Measurements from ENCODE around the gene CEP290.

Gene CEP290

DNA sequence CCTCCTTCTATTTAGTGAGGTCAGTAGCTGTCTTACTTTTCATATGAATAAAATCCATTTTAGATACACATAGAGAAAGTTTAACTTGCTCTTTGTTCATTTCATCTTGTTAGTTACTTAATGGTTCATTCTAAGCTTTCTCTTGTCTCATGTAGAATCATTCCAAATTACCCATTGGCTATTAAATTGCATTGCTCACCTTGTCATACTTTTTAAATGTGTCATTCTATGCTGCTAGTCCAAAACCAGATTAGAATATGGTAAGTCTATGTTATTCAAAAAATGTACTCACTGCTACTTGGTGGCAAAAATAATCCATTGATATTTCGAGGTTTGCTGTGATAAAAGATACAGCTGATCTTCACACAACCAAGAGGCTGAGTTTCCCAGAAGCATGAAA, 115.7 kb downstream of the CEP290 start:
- no peaks in the 10 kb centered on the region for H3K79me1 ChIP-seq (ENCODE audit: low read length)
- H2BK120ac ChIP-seq (ENCODE audit: low read depth, low read length): no peak overlapping the region
- H3K56ac ChIP-seq (ENCODE audit: low read length): no peak overlapping the region
- no peaks in the 10 kb centered on the region for H3K4me1 ChIP-seq (ENCODE audit: control insufficient read depth, low read depth, low read length)
- no peak overlapping the region for H3K23ac ChIP-seq (ENCODE audit: low read length)
- no peaks in the 10 kb centered on the region for H3K27me3 ChIP-seq (ENCODE audit: insufficient read depth, low read length, poor library complexity)
- H3K9ac ChIP-seq (ENCODE audit: low read length): no peak overlapping the region
- H3K79me2 ChIP-seq (ENCODE audit: control insufficient read depth, insufficient read depth, low read length): no peaks in the 10 kb centered on the region
- H3K36me3 ChIP-seq (ENCODE audit: control insufficient read depth, insufficient read depth, low read length): no peaks in the 10 kb centered on the region
- H2BK5ac ChIP-seq (ENCODE audit: low read length): no peak overlapping the region
- no peak overlapping the region for H3K27ac ChIP-seq (ENCODE audit: low read depth, low read length)
- DNase-seq: no peak
- no peak overlapping the region for H3K4me3 ChIP-seq (ENCODE audit: low read length)
- H3K4ac ChIP-seq (ENCODE audit: low read depth, low read length): no peak overlapping the region
- no peak overlapping the region for H2AK5ac ChIP-seq (ENCODE audit: low read length)
- no CpG with 5 or more reads among the region's 1 CpG for WGBS (ENCODE audit: extremely low coverage, insufficient coverage, low lambda C conversion rate)
- no peak overlapping the region for H2BK15ac ChIP-seq (replicated peaks; ENCODE audit: low read depth)
- no peak overlapping the region for H3K18ac ChIP-seq (ENCODE audit: low read length)
- H3K4me2 ChIP-seq (ENCODE audit: low read length): no peak overlapping the region
- no peak overlapping the region for H4K8ac ChIP-seq (ENCODE audit: low read depth, low read length)
- no peak overlapping the region for H4K5ac ChIP-seq (ENCODE audit: low read length)

GRCh38 chr12:88017964-88018363, 123.9 kb downstream of the CEP290 start:
- Histone ChIP-seq H4K5ac (ENCODE audit: low read length) (no peak overlapping the region), H2AK5ac (ENCODE audit: low read length) (no peak overlapping the region), H3K4me3 (ENCODE audit: low read length) (no peak overlapping the region), H3K18ac (ENCODE audit: low read length) (no peak overlapping the region), H3K79me2 (ENCODE audit: control insufficient read depth, insufficient read depth, low read length) (no peaks in the 10 kb centered on the region), H2BK120ac (ENCODE audit: low read depth, low read length) (no peak overlapping the region), H3K4me1 (ENCODE audit: control insufficient read depth, low read depth, low read length) (no peaks in the 10 kb centered on the region), H3K79me1 (ENCODE audit: low read length) (no peaks in the 10 kb centered on the region), H3K27me3 (ENCODE audit: insufficient read depth, low read length, poor library complexity) (no peaks in the 10 kb centered on the region), H3K27ac (ENCODE audit: low read depth, low read length) (no peak overlapping the region), H4K8ac (ENCODE audit: low read depth, low read length) (no peak overlapping the region), H3K4me2 (ENCODE audit: low read length) (no peak overlapping the region), H3K56ac (ENCODE audit: low read length) (no peak overlapping the region), H3K4ac (ENCODE audit: low read depth, low read length) (no peak overlapping the region), H3K9ac (ENCODE audit: low read length) (no peak overlapping the region), H3K23ac (ENCODE audit: low read length) (no peak overlapping the region), H2BK15ac (replicated peaks; ENCODE audit: low read depth) (no peak overlapping the region), H3K36me3 (ENCODE audit: control insufficient read depth, insufficient read depth, low read length) (no peaks in the 10 kb centered on the region), H2BK5ac (ENCODE audit: low read length) (no peak overlapping the region)
- DNase-seq: no peak
- WGBS (ENCODE audit: extremely low coverage, insufficient coverage, low lambda C conversion rate): no CpG with 5 or more reads among the region's 3 CpGs

GRCh38 chr12:88015825-88016224, 126.1 kb downstream of the CEP290 start:
- no peak overlapping the region for H2BK120ac ChIP-seq (ENCODE audit: low read depth, low read length)
- H3K18ac ChIP-seq (ENCODE audit: low read length): no peak overlapping the region
- H4K8ac ChIP-seq (ENCODE audit: low read depth, low read length): no peak overlapping the region
- no peak overlapping the region for H3K9ac ChIP-seq (ENCODE audit: low read length)
- no peak overlapping the region for H3K23ac ChIP-seq (ENCODE audit: low read length)
- H3K27ac ChIP-seq (ENCODE audit: low read depth, low read length): no peak overlapping the region
- H2BK15ac ChIP-seq (replicated peaks; ENCODE audit: low read depth): no peak overlapping the region
- H3K36me3 ChIP-seq (ENCODE audit: control insufficient read depth, insufficient read depth, low read length): no peaks in the 10 kb centered on the region
- H3K4me1 ChIP-seq (ENCODE audit: control insufficient read depth, low read depth, low read length): no peaks in the 10 kb centered on the region
- H2AK5ac ChIP-seq (ENCODE audit: low read length): no peak overlapping the region
- no peak overlapping the region for H3K4ac ChIP-seq (ENCODE audit: low read depth, low read length)
- H3K4me3 ChIP-seq (ENCODE audit: low read length): no peak overlapping the region
- WGBS (ENCODE audit: extremely low coverage, insufficient coverage, low lambda C conversion rate): no CpG with 5 or more reads among the region's 1 CpG
- H2BK5ac ChIP-seq (ENCODE audit: low read length): no peak overlapping the region
- no peaks in the 10 kb centered on the region for H3K79me1 ChIP-seq (ENCODE audit: low read length)
- no peaks in the 10 kb centered on the region for H3K27me3 ChIP-seq (ENCODE audit: insufficient read depth, low read length, poor library complexity)
- H3K79me2 ChIP-seq (ENCODE audit: control insufficient read depth, insufficient read depth, low read length): no peaks in the 10 kb centered on the region
- H4K5ac ChIP-seq (ENCODE audit: low read length): no peak overlapping the region
- DNase-seq: no peak
- no peak overlapping the region for H3K4me2 ChIP-seq (ENCODE audit: low read length)
- H3K56ac ChIP-seq (ENCODE audit: low read length): no peak overlapping the region

DNA sequence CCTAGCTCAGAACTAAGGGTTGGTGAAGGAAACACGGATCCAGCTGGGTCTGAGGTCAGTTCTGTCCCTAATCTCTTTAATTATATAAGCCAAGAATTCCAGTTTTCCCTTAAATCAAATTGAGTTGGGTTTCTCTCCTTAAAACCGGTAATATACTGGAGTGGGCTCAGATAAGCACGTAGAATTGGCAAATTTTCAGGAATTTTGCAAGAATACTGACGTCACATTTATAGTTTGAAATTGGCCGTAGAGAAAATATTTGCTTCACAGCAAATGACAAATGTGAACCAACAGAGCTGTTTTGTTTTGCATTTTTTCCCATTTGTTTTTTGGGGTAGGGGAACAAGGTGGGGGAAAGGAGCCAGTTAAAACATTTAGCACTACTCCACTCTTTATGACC, 130.1 kb downstream of the CEP290 start:
- H2AK5ac ChIP-seq (ENCODE audit: low read length): no peak overlapping the region
- no peak overlapping the region for H3K9ac ChIP-seq (ENCODE audit: low read length)
- H3K36me3 ChIP-seq (ENCODE audit: control insufficient read depth, insufficient read depth, low read length): no peaks in the 10 kb centered on the region
- no peak overlapping the region for H3K18ac ChIP-seq (ENCODE audit: low read length)
- no CpG with 5 or more reads among the region's 5 CpGs for WGBS (ENCODE audit: extremely low coverage, insufficient coverage, low lambda C conversion rate)
- no peak overlapping the region for H2BK120ac ChIP-seq (ENCODE audit: low read depth, low read length)
- no peak overlapping the region for H4K5ac ChIP-seq (ENCODE audit: low read length)
- no peak overlapping the region for H3K56ac ChIP-seq (ENCODE audit: low read length)
- H3K4me2 ChIP-seq (ENCODE audit: low read length): no peak overlapping the region
- H3K27me3 ChIP-seq (ENCODE audit: insufficient read depth, low read length, poor library complexity): no peaks in the 10 kb centered on the region
- H3K4ac ChIP-seq (ENCODE audit: low read depth, low read length): no peak overlapping the region
- H2BK5ac ChIP-seq (ENCODE audit: low read length): no peak overlapping the region
- H3K4me3 ChIP-seq (ENCODE audit: low read length): no peak overlapping the region
- DNase-seq: no peak
- H3K4me1 ChIP-seq (ENCODE audit: control insufficient read depth, low read depth, low read length): no peaks in the 10 kb centered on the region
- no peak overlapping the region for H3K27ac ChIP-seq (ENCODE audit: low read depth, low read length)
- no peaks in the 10 kb centered on the region for H3K79me1 ChIP-seq (ENCODE audit: low read length)
- no peak overlapping the region for H2BK15ac ChIP-seq (replicated peaks; ENCODE audit: low read depth)
- H4K8ac ChIP-seq (ENCODE audit: low read depth, low read length): no peak overlapping the region
- no peak overlapping the region for H3K23ac ChIP-seq (ENCODE audit: low read length)
- no peaks in the 10 kb centered on the region for H3K79me2 ChIP-seq (ENCODE audit: control insufficient read depth, insufficient read depth, low read length)

DNA sequence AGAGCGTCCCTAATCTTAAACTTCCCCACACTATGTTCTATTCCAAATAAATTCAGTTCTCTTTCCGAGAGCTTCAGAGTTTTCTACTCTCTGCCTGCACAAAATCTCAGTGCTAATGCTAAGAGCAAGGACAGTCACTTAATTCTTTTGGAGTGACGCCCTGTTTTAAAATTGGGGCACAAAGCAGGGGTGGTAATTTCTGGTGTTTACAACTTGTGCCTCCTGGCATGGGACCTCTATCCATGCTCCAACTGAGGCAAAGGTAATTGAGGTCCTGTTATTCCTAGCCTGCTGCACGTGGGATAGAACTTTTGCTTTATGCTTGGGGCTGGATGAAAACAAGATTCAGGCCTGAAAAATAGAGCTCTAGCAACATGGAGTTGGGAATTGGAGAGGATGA, 135.5 kb downstream of the CEP290 start:
- no peak overlapping the region for H3K9ac ChIP-seq (ENCODE audit: low read length)
- no peak overlapping the region for H3K23ac ChIP-seq (ENCODE audit: low read length)
- no peak overlapping the region for H2BK15ac ChIP-seq (replicated peaks; ENCODE audit: low read depth)
- no peaks in the 10 kb centered on the region for H3K36me3 ChIP-seq (ENCODE audit: control insufficient read depth, insufficient read depth, low read length)
- H2AK5ac ChIP-seq (ENCODE audit: low read length): no peak overlapping the region
- H4K5ac ChIP-seq (ENCODE audit: low read length): no peak overlapping the region
- no peaks in the 10 kb centered on the region for H3K79me1 ChIP-seq (ENCODE audit: low read length)
- H3K4me1 ChIP-seq (ENCODE audit: control insufficient read depth, low read depth, low read length): no peaks in the 10 kb centered on the region
- no peak overlapping the region for H2BK5ac ChIP-seq (ENCODE audit: low read length)
- no peaks in the 10 kb centered on the region for H3K79me2 ChIP-seq (ENCODE audit: control insufficient read depth, insufficient read depth, low read length)
- H3K56ac ChIP-seq (ENCODE audit: low read length): no peak overlapping the region
- no peak overlapping the region for H2BK120ac ChIP-seq (ENCODE audit: low read depth, low read length)
- no peak overlapping the region for H4K8ac ChIP-seq (ENCODE audit: low read depth, low read length)
- no peak overlapping the region for H3K4me3 ChIP-seq (ENCODE audit: low read length)
- no CpG with 5 or more reads among the region's 4 CpGs for WGBS (ENCODE audit: extremely low coverage, insufficient coverage, low lambda C conversion rate)
- no peak for DNase-seq
- no peak overlapping the region for H3K4me2 ChIP-seq (ENCODE audit: low read length)
- no peak overlapping the region for H3K18ac ChIP-seq (ENCODE audit: low read length)
- H3K27ac ChIP-seq (ENCODE audit: low read depth, low read length): no peak overlapping the region
- no peak overlapping the region for H3K4ac ChIP-seq (ENCODE audit: low read depth, low read length)
- no peaks in the 10 kb centered on the region for H3K27me3 ChIP-seq (ENCODE audit: insufficient read depth, low read length, poor library complexity)

GRCh38 chr12:88001327-88001726, 140.6 kb downstream of the CEP290 start:
- H3K18ac ChIP-seq (ENCODE audit: low read length): no peak overlapping the region
- no peak overlapping the region for H3K4ac ChIP-seq (ENCODE audit: low read depth, low read length)
- WGBS (ENCODE audit: extremely low coverage, insufficient coverage, low lambda C conversion rate): no CpG with 5 or more reads among the region's 2 CpGs
- H2BK15ac ChIP-seq (replicated peaks; ENCODE audit: low read depth): no peak overlapping the region
- no peak overlapping the region for H3K56ac ChIP-seq (ENCODE audit: low read length)
- no peak overlapping the region for H3K4me3 ChIP-seq (ENCODE audit: low read length)
- no peak overlapping the region for H4K5ac ChIP-seq (ENCODE audit: low read length)
- no peak overlapping the region for H4K8ac ChIP-seq (ENCODE audit: low read depth, low read length)
- no peaks in the 10 kb centered on the region for H3K4me1 ChIP-seq (ENCODE audit: control insufficient read depth, low read depth, low read length)
- no peak overlapping the region for H3K9ac ChIP-seq (ENCODE audit: low read length)
- H3K27me3 ChIP-seq (ENCODE audit: insufficient read depth, low read length, poor library complexity): no peaks in the 10 kb centered on the region
- H3K79me1 ChIP-seq (ENCODE audit: low read length): no peaks in the 10 kb centered on the region
- H3K4me2 ChIP-seq (ENCODE audit: low read length): no peak overlapping the region
- no peak for DNase-seq
- no peak overlapping the region for H2AK5ac ChIP-seq (ENCODE audit: low read length)
- no peaks in the 10 kb centered on the region for H3K36me3 ChIP-seq (ENCODE audit: control insufficient read depth, insufficient read depth, low read length)
- H3K27ac ChIP-seq (ENCODE audit: low read depth, low read length): no peak overlapping the region
- no peak overlapping the region for H3K23ac ChIP-seq (ENCODE audit: low read length)
- H2BK5ac ChIP-seq (ENCODE audit: low read length): no peak overlapping the region
- H3K79me2 ChIP-seq (ENCODE audit: control insufficient read depth, insufficient read depth, low read length): no peaks in the 10 kb centered on the region
- H2BK120ac ChIP-seq (ENCODE audit: low read depth, low read length): no peak overlapping the region
